ENCODE data around the gene APLF. TPM values are rescaled to one million over a fixed set of nuclear protein-coding genes. Genes with fewer than 3 reads are reported as not detected.
A peak's percentile ranks its signal among the peaks of the same experiment; 100 is the strongest.

APLF gene
- total RNA-seq, 2 experiments from 2014 or later: 2.9 to 3.5 TPM

DNA sequence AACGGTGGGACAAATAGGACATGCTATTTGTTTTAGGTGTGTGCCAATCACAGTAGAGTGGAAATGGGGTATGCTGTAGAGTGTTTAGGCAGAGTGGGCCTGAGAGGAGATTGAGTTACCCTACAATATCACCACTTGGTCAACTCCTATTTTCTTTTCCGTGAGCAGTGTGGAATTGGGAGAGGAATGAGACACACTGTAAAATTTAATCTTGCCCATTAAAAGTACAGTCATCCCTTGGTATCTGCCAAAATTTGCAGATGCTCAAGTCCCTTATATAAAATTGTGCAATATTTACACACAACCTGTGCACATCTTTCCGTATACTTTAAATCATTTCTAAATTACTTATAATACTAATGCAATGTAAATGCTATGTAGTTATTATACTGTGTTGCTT, 12.7 kb upstream of the APLF start:
- Mint-ChIP-seq H3K4me3 (no peak overlapping the region), H3K9me3 (peaks cover 3% of the 10 kb centered on the region), H3K36me3 (ENCODE audit: low read depth) (no peaks in the 10 kb centered on the region), H3K27ac (no peak overlapping the region), H3K27me3 (no peaks in the 10 kb centered on the region), H3K4me1 (ENCODE audit: low read depth) (peaks cover 14% of the 10 kb centered on the region)
- ChIA-PET POLR2A (no interaction called here), CTCF (interaction anchor here (2.4 to 2.5 kb wide), 2 partner anchors 8 to 12 kb away, joined by 14 to 47 read pairs; partner anchors contain the start of genes APLF and FBXO48)
- intact Hi-C loops (cut with micrococcal nuclease): no loop called here
- TF ChIP-seq, protein P1, sequence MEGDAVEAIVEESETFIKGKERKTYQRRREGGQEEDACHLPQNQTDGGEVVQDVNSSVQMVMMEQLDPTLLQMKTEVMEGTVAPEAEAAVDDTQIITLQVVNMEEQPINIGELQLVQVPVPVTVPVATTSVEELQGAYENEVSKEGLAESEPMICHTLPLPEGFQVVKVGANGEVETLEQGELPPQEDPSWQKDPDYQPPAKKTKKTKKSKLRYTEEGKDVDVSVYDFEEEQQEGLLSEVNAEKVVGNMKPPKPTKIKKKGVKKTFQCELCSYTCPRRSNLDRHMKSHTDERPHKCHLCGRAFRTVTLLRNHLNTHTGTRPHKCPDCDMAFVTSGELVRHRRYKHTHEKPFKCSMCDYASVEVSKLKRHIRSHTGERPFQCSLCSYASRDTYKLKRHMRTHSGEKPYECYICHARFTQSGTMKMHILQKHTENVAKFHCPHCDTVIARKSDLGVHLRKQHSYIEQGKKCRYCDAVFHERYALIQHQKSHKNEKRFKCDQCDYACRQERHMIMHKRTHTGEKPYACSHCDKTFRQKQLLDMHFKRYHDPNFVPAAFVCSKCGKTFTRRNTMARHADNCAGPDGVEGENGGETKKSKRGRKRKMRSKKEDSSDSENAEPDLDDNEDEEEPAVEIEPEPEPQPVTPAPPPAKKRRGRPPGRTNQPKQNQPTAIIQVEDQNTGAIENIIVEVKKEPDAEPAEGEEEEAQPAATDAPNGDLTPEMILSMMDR (IDR thresholded peaks at IDR 0.05): no peak
- ATAC-seq: no peak
- no peak for DNase-seq

DNA sequence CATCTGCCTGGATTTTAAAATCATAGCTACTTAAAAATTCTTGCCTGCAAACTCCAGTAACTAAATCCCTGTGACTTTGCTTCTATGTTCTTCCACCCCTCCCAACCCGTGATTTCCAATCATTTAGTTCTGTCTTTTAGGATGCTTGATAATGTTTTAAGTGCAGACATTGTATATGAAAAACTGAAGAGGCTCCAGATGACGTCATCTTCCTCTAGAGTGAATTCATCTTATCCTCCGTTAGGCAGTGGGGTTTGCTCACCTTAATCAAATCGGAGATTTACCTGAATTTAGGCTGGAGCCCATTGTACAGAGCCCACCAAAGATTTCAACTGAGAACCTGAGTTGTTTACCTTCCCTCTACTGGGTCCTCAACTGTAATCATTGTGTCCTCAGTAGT, 11.2 kb upstream of the APLF start:
- intact Hi-C loops (cut with micrococcal nuclease): no loop called here
- DNase-seq (no peak), ATAC-seq (no peak)
- Mint-ChIP-seq H3K9me3 (peaks cover 3% of the 10 kb centered on the region), H3K4me3 (no peak overlapping the region), H3K27ac (no peak overlapping the region), H3K36me3 (ENCODE audit: low read depth) (no peaks in the 10 kb centered on the region), H3K4me1 (ENCODE audit: low read depth) (peaks cover 14% of the 10 kb centered on the region), H3K27me3 (no peaks in the 10 kb centered on the region)
- POLR2A ChIA-PET: no interaction called here
- TF ChIP-seq, protein P1 (IDR thresholded peaks at IDR 0.05): no peak
- CTCF ChIA-PET: interaction anchor here (0.7 to 1.4 kb wide), 3 partner anchors 9 to 469 kb away, joined by 4 to 9 read pairs (median 6); no protein-coding TSS in a partner anchor

DNA sequence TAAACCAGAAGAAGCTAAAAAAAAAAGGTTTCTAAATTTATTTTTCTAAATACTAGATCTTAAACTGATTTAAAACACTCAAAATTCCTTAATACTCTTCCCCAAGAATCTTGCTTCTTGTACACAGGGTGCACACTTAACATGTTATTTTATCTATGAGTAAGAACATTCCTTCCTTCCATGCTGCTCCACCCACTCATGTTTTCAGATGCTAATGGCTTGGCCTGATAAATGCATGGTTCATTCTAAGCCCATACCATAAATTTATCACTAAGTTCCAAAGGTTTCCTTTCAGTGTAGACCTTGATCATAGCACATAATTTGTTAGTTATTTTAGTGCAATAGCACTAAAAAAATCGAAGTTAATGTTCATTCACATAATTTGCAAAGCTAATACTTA, 8.4 kb upstream of the APLF start:
- CTCF ChIA-PET: interaction anchor here (0.9 to 1.1 kb wide), 2 partner anchors 136 to 466 kb away, joined by 3 to 4 read pairs; no protein-coding TSS in a partner anchor
- intact Hi-C loops (cut with micrococcal nuclease): no loop called here
- TF ChIP-seq, protein P1 (IDR thresholded peaks at IDR 0.05): no peak
- Mint-ChIP-seq H3K4me1 (ENCODE audit: low read depth) (peaks cover 6% of the 10 kb centered on the region), H3K27me3 (no peaks in the 10 kb centered on the region), H3K4me3 (no peak overlapping the region), H3K27ac (no peak overlapping the region), H3K9me3 (no peaks in the 10 kb centered on the region), H3K36me3 (ENCODE audit: low read depth) (no peaks in the 10 kb centered on the region)
- POLR2A ChIA-PET: no interaction called here
- DNase-seq (no peak), ATAC-seq (no peak)

DNA sequence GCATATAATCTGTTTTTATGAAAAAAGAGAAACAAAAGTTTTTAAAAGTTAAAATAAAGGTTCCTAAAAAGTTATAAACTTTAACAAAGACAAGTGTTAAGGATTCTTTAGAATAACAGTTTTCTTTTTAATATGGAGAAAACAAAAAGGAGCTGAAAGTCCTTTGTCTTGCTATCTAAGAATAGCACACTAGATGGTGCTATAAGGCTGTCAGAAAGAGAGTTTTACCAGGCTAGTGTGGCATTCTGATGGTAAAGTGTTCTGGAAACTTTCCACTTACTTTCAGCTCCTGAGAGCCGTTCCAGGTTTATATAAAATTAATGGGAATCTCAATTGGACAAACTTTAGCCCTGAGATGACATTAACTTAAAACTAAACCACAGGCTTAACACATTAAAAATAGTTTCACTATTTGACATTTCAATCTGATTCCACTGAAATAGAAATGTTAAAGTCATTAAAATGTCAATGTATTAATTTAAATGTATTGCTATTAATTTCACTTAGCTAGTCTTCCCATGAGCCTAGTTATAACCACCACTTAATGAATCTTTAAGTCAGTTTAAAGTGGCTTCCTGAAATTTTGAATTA, 4.0 kb upstream of the APLF start:
- Mint-ChIP-seq H3K9me3 (no peaks in the 10 kb centered on the region), H3K36me3 (ENCODE audit: low read depth) (no peaks in the 10 kb centered on the region), H3K4me1 (ENCODE audit: low read depth) (peaks cover 28% of the 10 kb centered on the region), H3K27ac (no peak overlapping the region), H3K27me3 (no peaks in the 10 kb centered on the region), H3K4me3 (no peak overlapping the region)
- TF ChIP-seq, protein P1 (IDR thresholded peaks at IDR 0.05): peak; percentile 89
- DNase-seq (no peak), ATAC-seq (no peak)
- intact Hi-C loops (cut with micrococcal nuclease): loop anchor here (10.0 kb wide), 1 partner anchor 261 kb away; no protein-coding TSS in a partner anchor
- ChIA-PET CTCF (interaction anchor here (0.6 to 9.1 kb wide), 74 partner anchors 9 to 843 kb away, joined by 3 to 139 read pairs (median 5); no protein-coding TSS in a partner anchor), POLR2A (interaction anchor here (0.9 to 2.1 kb wide), 2 partner anchors 270 to 462 kb away, joined by 3 to 4 read pairs; no protein-coding TSS in a partner anchor)

DNA sequence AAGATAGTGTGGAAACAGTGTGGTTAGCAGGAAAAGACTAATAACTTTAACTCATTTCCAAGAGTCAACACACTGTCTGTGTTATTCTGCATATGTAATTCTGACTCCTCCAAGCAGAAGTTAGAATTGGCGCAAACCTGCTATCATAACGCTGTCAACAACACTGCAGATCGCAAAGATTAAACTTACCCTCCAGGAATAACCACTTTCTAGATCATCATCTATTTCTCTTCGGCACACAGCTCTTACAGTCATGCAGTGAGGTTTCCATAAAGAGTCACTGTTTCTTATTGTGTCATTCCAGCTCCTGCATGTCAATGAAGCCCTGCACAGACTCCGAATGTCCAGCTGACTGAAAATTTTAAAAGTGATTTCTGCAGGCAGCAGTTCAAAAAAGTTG, 2.7 kb upstream of the APLF start:
- ChIA-PET CTCF (interaction anchor here (0.8 to 9.1 kb wide), 22 partner anchors 9 to 842 kb away, joined by 3 to 139 read pairs (median 8); no protein-coding TSS in a partner anchor), POLR2A (interaction anchor here (1.0 to 1.1 kb wide), 2 partner anchors 10 to 225 kb away, joined by 3 read pairs; no protein-coding TSS in a partner anchor)
- ATAC-seq (no peak), DNase-seq (no peak)
- intact Hi-C loops (cut with micrococcal nuclease): loop anchor here (5.0 to 10.0 kb wide), 4 partner anchors 188 to 443 kb away; no protein-coding TSS in a partner anchor
- Mint-ChIP-seq H3K4me1 (ENCODE audit: low read depth) (peaks cover 36% of the 10 kb centered on the region), H3K27me3 (no peaks in the 10 kb centered on the region), H3K9me3 (no peaks in the 10 kb centered on the region), H3K27ac (no peak overlapping the region), H3K36me3 (ENCODE audit: low read depth) (no peaks in the 10 kb centered on the region), H3K4me3 (no peak overlapping the region)
- TF ChIP-seq, protein P1 (IDR thresholded peaks at IDR 0.05): no peak
